HG03196 (cell line): Measurements from ENCODE around the gene BCAR3.
"Not testable (repeated sequence)": the region's sequence is repeated elsewhere in the genome, so short reads cannot be mapped to it uniquely, and the experiment has no call there.

Source experiments
- ATAC-seq: cut with Tn5 transposase; IDR thresholded peaks from one replicate; pipeline ENCODE4 v1.9.1; 2021; ENCODE audit not compliant: unreplicated experiment

The BCAR3 gene

GRCh38 chr1:93553886-93554490 lies 127.6 kb downstream of the BCAR3 start:
- not testable (repeated sequence) for ATAC-seq

- ATAC-seq: no peak
Measured at GRCh38 chr1:93552741-93553455, 128.7 kb downstream of the BCAR3 start.

GRCh38 chr1:93549811-93550210 lies 131.8 kb downstream of the BCAR3 start:
- no peak for ATAC-seq

GRCh38 chr1:93549131-93549530 lies 132.5 kb downstream of the BCAR3 start:
- no peak for ATAC-seq

GRCh38 chr1:93546162-93546863 lies 135.3 kb downstream of the BCAR3 start:
- no peak for ATAC-seq

- ATAC-seq: no peak
Measured at GRCh38 chr1:93542398-93542797, 139.2 kb downstream of the BCAR3 start.

- no peak for ATAC-seq
Measured at GRCh38 chr1:93541045-93541444, 140.6 kb downstream of the BCAR3 start.

- ATAC-seq: no peak
Measured at GRCh38 chr1:93537924-93538323, 143.7 kb downstream of the BCAR3 start.

- ATAC-seq: no peak
Measured at GRCh38 chr1:93537396-93537795, 144.2 kb downstream of the BCAR3 start.

GRCh38 chr1:93533677-93534076 lies 148.0 kb downstream of the BCAR3 start:
- no peak for ATAC-seq

DNA sequence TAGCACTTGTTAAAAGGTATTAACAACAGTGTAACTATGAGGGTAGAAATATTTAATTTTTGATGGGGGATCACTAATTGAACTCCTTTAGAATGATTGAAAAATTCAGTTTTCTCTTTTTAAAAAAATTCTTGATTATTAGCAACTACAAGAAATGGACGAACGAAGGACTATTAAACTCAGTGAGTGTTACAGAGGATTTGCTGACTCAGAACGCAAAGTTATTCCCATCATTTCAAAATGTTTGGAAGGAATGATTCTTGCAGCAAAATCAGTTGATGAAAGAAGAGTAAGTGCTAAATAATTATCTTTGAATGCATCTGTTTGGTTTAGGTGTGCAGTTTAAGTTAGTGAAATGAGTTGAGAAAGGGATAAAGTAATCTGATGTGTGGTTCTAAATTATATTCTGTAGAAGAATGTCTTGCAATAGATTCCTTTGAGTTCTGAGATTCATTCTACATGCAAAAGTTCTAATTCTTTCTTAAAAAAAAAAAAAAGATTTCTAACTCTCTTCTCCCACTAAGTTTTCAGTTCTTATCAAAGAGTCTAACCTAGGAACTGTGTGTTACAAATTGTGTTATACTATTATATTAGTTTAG lies 148.8 kb downstream of the BCAR3 start:
- no peak for ATAC-seq

- no peak for ATAC-seq
Measured at GRCh38 chr1:93531193-93531592, 150.4 kb downstream of the BCAR3 start.

DNA sequence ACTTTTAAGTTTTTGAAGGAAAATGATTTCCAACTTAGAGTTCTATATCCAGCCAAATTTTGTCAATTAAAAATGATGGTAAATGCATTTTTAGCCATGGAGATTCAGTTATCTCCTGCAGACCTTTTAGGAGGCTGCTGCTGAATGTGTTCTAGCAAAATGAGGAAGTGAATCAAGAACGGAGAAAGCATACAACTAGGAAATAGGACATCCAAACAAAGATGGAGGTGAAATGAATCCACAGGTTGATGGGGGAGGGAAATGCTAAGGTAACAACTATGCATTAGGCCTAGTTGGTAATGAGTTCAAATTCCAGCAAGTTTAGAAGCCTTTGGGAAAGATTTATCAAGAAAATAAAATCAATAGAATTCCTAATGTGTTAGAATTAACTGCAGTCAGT lies 153.2 kb downstream of the BCAR3 start:
- no peak for ATAC-seq

GRCh38 chr1:93526431-93526830 lies 155.2 kb downstream of the BCAR3 start:
- no peak for ATAC-seq

DNA sequence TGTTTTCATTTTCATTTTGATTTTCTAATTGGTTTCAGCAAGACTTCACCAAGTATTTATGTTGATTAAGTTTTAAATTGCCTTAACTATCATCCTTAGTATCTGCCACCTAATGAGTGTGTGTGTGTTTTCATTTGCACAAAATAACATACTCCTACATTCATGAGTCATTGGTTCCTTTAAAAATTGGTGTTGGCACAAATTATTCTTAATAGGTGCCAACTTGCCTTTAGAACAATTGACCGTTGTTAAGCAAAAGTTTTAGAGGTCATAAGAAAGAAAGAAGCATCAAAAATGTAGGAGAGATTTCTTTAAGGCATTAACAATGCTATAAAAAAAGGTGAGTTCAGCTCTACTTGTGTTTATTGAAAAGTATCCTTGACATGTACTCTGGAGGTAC lies 156.2 kb downstream of the BCAR3 start:
- no peak for ATAC-seq

DNA sequence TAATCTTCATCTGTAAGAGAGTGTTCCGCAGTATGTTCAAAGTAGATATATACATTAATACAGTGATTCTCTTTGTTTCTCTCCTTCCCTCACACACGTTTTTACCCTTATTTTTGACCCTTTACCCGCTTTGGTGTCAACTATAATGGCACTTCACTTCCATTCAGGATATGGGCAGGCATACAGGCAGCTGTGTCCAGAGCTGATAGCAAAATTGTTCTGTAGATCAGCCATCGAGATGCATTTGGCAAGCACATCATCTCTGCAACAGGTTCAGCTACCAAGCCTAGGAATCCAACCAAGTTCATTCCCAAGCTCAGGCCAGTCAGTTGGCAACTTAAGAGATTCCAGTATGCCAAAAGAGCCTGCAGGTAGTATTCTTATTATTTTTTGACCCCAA lies 158.9 kb downstream of the BCAR3 start:
- no peak for ATAC-seq

GRCh38 chr1:93521618-93522017 lies 160.0 kb downstream of the BCAR3 start:
- no peak for ATAC-seq

GRCh38 chr1:93519199-93519829 lies 162.3 kb downstream of the BCAR3 start:
- ATAC-seq: no peak

DNA sequence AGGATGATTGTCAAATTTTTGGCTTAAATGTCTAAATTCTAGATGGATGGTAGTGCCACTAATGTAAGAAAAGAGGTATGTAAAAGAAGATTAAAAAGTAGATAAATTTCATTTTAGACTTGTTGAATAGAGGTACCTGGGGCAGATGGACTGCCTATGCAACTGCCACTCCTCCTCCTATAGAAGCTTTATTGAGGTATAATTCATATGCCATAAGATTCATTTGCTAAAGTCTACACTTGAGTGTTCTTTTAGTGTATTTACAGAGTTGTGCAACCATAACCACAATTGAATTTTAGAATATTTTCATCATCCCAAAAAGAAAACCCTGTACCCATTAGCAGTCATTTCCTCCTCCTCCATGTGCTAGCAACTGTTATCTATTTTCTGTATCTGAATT lies 163.1 kb downstream of the BCAR3 start:
- no peak for ATAC-seq

- no peak for ATAC-seq
Measured at GRCh38 chr1:93516164-93516563, 165.5 kb downstream of the BCAR3 start.
